LoVo (cell line): Measurements from ENCODE around the gene CTXN3.
A peak's percentile ranks its signal among the peaks of the same experiment; 100 is the strongest.

Experiments used
- DNase-seq: peaks from one replicate; pipeline ENCODE4 v3.0.0-alpha.2; 2016; ENCODE audit warnings: low spot score

CTXN3 gene

DNA sequence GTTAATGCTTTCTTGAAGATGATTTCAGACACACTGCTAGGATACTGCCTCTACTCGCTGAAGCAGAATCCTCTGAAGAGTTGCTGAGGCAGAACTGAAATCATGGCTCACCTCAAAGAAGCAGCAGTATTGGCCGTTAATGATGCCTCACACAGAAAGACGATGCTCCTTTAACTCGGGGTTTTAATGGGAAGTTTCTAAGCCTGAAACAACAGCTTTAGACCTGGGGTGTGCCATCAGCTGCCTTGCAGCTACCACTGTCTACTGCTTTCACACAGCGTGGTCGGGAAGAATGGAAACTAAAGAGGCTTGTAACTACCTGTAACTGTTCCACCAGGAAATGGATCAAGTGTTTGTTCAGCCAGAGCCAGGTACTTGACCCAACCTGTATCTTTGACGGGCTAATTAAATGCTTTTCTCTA, at the start of gene CTXN3:
Gene CTXN3 (plus strand): TSS at position 65 of the 422 bp plus-strand sequence. CDS start 8,440 bp downstream, outside the sequence.
- no peak for DNase-seq

DNA sequence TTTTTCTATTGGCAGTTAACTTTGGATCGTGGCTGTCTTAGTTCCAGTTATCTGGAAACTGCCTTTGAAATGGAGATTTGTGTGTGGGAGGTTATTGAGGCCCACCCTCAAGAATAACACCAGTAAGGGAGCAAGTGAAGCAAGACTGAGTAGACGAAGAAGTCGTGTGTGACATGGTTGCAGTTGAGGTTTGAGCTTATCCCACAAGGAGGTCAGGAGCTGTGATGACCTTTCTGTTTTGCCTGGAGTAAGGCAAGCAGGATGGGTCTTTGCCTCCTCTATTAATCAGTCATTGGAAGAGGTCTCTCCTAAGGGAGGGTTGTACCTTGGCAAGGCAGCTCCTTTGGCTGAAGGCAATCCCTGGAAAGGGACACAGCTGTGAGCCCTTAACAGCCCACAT, 49.6 kb upstream of the CTXN3 start:
- no peak for DNase-seq

DNA sequence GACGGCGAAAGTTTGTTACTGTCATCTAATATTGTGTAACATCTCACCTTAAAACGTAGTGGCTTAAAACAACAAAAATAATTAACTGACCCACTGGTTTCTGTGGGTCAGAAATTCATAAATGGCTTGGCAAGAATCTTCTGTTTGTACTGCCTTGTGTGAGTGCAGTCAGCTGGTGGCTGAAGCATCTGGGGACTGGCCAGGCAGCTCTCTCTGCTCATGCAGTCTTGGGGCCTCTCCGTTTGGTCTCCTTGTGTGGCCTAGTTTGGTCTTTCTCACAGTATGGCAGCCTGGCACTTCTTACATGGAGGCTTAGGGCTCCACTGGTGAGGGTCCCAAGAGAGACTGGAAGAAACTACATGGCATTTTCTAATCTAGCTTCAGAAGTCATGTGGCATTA, 49.0 kb upstream of the CTXN3 start:
- DNase-seq: no peak

DNA sequence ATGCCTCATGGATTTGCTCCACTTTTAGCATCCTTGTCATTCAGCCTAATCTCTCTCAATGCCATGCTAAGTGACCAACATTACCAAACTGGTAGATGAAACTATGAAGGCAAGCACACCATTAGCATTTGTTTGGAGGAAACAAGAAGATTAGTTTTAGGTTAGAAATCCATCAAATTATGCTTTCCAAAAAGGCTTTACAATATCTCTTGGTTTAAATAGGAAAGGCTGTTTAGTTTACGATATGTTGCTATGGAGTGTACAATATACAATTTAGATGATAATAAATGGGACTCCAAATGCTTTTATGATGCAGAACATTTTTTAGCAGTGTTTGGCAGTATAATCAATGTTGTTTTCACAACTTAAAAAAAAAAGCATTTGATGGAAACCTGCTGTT, 47.8 kb upstream of the CTXN3 start:
- DNase-seq: no peak

DNA sequence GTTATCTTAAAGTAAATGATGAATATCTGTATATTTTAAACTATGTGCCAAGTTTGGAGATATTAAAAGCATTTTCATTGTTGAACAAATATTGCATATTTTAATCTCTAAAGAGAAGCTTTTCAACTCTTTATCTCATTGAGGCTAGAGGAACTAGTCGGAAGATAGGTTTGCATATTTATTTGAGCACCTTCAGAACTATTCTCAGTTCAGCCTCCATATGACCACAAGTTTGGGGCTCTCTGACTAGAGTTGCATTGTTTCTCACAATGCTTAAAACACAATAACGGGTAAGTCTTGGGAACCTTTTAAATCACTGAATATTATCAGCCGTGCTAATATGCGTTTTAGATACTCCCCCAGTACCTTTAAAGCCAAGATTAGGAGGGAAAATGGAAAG, 47.3 kb upstream of the CTXN3 start:
- no peak for DNase-seq

DNA sequence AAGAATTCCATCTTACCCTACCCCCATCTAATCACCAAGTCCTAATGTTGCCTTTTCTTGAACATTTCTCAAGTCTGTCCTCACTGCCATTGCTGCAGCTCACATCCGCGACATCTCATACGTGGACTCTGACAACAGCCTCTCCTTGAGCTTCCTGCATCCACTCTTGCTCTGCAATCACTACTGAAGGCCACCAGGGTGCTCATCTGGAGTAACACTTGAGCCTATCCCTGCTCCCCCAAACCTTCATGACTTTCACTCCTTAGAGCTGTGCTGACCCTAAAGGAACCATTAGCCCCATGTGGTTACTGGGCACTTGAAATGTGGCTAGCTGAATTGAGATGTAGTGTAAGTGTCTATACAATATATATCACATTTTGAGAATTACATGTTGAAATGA, 46.4 kb upstream of the CTXN3 start:
- DNase-seq: no peak

DNA sequence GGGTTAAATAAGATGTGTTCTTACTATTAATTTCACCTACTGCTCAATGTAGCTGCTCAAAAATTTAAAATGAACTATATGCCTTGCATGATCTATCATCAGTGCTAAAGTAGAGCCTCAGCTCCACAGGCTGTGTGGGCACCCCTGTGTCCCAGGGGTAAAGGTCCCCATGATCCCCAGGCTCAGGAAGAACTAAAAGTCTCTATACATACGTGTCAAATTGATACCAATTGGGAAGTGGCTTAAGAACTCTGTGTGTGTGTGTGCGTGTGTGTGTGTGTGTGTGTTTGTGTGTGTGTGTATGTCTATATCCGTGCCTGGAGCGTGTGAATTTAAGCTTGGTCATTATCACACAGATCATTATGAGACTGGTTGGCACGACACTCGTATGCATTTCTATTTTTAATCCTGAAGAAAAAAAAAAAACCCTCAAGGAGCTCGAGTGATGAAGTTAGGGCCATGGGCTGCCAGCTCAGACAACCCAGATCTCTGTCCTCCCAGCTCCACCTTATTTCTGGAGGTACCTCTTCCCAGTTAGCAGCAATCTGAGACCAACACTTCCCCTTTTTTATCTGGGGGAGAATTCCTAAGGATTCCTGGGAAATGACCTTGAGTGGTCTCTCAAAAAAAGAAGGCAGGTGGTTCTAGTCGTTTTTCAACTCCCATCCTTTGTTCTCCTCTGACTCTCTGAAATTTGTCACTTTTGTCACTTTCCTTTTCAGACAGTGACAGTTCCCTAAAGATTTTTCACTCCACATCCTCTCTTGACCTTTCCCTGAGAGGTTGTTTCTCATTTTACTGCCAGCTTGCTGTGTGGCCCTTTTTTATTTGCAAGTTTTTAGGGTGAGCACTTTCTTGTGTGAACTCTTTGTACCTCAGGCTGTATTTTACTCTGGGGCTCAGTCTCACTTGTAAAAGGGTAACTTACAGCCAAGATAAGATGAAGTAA, 45.7 kb upstream of the CTXN3 start:
- DNase-seq: no peak

DNA sequence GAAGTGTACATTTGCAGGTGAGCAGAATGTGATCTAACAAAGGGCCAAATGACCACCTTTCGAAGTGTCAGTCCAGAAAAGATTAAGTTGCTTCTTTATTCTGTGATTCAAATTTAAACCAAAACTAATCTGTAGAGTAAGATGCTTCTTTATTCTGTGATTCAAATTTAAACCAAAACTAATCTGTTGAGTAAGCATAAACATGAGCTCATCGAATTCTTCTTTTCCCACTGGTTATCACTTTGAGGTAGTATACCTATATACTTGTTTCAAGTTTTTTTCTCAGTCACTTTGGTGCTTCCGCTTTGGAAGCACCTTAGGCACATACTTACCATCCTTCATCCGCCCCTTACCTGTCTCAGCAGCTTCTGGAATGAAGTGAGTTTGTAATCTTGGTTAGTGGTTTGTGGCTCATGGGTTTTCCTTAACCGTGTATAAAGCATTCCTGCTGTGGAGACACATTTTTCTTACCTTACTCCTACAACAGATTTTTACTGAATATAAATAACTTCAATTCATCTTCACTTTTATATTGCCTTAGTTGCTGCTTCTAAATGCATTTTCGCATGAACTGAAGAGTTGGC, 40.7 kb upstream of the CTXN3 start:
- no peak for DNase-seq

DNA sequence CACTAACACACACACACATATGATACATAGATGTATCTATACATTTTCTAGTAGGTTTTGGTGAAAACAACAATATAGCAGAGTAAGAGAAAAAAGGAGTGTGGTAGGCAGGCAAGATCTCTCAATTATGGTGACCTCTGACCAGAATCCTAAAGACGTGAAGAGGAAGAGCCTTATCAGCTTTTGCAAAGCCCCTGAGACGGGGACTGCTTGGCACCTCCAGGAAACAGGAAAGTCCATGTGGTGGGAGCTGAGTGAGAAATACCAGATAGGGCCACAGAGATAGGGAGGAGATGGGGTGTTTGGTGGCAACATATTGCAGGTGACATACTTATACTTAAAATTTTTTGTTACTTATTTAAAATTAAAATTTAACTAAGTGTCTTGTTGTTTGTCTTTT, 39.9 kb upstream of the CTXN3 start:
- DNase-seq: no peak

DNA sequence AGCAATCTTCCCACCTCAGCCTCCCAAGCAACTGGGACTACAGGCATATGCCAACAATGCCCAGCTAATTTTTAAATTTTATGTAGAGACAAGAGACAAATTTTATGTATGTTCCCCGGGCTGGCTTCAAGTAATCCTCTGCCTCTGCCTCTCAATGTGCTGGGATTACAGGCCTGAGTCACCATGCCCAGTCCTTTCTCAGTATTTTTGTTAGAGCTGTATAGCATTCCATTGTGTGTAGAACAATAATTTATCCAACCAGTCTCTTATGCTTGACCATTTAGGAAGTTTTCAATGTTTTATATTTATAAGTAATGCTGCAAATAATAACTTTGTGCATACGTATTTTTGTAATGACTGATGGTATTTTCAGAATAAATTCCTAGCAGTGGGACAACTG, 38.9 kb upstream of the CTXN3 start:
- no peak for DNase-seq

DNA sequence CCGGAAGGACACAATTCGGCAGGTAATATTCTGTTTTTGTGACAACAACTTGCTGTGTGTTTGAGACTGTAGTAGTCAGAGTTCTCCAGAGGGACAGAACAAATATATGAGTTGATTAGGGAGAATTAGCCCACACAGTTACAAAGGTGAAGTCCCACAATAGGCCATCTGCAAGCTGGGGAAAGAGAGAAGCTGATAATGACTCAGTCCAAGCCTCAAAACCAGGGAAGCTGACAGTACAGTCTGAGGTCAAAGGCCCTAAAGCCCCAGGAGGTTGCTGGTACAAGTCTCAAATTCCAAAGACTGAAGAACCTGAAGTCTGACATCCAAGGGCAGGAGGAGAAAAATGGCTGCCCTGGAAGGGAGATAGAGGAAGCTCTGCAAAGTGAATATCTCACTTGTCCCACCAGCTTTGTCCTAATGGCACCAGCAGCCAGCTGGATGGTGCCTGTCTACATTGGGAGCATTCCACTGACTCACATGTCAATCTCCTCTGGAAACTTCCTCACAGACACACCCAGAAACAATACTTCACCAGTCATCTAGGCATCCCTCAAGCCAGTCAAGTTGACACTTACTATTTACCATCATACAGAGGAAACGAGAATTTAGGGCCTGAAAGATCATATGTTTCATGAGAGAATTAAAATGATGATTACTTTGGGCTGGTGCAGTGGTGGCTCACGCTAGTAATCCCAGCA, 36.3 kb upstream of the CTXN3 start:
- no peak for DNase-seq

DNA sequence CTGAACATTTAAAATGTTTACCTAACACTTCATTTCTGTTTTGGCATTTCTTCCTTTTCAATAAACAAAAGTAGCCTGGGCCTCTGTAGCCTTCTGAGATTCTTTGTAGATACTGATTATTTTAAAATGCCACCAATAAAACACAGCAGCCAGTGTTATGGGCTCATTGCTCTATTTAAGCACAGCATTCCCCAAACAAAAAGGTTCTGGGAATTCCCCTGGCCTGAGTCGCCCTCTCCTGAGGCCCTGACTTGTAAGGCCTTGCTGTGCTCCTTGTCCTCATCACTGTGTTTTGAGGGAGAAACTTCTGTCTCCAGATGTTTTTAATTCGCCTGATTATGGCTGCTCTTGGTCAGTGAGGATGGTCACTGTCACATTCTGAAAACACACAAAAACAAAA, 33.0 kb upstream of the CTXN3 start:
- no peak for DNase-seq

DNA sequence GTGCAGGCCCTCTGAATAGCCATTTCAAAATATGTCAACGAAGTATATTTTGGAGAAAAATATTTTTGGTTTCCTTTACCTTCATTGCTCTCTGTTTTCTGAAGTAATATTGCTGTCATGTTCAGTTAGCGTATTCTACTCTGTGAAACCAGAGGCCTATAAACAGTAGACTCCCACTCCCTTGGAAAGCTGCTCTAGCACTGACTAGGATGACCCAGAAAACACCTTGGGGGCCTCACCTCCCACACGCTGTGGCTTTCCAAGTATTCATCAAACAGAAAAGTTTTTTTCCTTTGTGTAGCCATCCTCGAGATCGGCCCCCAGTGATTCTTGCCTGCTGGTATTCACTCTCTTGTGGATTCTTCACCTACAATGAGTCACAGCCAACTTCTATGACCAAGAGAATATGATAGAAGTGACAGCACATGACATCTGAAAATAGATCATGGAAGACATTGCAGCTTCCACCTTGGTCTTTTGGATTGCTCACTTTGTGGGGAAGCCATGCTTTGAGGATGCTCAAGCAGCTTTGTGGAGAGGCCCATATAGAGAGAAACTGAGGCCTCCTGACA, 28.9 kb upstream of the CTXN3 start:
- no peak for DNase-seq

DNA sequence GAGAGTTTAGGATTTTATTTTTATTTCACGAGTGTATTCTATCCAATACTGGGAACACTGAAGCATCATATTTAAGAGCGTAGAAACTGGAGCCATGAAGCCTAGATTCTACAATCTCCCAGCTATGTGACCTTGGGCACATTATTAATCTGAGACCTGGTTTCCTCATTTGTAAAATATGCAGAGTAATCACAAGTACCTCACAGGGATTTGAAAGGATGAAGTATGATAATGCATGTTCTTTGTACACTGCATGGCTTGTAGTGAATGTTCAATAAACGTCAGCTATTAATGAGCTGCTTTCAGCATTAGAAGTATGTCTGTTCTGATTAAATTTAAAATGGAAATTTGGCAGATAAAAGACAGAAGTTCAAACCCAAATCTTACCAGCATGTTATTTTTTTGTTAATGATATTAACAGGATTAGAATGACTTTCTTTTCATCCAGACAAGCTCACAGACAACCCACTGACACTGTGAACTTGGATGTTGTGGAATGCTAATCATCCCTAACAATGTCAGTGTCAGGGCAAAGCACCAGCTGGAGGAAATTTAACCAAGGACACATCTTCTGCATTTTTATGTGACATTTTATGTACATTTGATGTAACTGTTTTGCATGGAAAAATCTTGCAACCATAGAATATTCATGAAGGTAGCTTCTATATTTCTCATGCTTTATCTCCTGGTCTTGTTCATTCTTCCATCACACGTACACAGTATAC, 27.1 kb upstream of the CTXN3 start:
- DNase-seq: no peak

DNA sequence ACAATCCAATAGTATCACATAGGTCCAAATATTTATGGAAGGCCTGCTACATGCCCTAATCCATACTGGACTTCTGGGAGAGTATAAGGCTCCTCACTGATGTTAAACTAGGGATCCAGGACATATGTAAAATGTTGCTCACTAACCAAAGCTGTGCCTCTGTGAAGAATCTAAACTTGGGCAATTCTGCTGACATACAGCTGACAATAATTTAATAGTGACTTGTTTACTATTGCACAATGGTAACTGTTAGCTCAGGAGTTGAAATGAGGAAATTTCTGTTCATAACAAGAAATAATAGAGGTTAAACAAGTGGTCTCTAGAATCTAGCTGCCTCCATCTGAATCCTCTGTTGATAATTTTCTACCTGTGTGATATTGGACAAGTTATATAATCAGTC, 14.9 kb upstream of the CTXN3 start:
- no peak for DNase-seq

DNA sequence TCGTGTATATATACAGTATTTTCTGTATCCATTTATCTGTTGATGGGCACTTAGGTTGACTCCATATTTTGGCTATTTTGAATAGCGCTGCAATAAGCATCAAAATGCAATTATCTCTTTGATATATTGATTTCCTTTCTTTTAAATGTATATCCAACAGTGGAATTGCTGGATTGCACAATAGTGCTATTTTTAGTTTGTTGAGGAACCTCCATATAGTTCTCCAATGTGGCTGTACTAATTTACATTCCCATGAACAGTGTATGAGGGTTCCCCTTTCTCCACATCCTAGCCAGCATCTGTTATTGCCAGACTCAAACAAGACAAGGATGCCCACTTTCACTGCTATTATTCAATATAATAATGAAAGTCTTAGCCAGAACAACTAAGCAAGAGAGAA, 9.1 kb upstream of the CTXN3 start:
- DNase-seq: no peak

DNA sequence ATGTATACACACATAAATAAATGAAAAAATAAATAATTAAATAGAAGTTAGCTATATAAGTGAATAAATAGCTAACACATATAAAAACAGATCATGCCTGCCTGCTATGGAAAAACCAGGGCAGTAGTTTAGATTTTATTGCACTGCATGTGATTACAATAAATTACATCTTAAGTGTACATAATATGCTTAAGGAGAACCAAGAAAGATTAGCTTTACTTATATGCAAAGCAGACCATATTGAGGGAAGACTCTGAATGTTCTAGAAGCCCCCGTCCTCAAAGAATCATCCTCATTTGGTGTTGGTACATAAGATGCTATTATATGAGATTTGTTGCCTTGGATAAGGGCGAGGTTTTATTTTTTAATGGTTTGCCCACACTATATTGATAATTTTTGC, 5.9 kb upstream of the CTXN3 start:
- DNase-seq: no peak

DNA sequence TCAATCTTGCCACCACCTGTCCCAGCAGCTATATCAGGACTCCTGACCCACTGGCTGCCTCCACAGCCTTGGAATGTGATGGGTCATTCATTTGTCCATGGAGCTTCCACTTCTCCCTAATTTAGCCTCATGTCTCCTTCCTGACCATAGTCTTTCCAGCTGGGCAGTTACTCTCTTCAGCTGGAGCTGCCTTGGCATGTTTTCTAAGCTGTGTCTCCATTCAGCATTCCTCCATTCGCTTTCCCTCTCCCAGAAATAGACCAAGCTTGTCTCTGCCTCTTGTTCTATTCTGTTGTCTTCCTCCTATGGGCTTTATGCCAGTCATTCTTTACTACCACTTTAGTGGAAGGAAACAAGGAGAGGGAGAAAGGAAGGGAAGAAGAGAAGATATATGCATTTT, 5.3 kb upstream of the CTXN3 start:
- no peak for DNase-seq

DNA sequence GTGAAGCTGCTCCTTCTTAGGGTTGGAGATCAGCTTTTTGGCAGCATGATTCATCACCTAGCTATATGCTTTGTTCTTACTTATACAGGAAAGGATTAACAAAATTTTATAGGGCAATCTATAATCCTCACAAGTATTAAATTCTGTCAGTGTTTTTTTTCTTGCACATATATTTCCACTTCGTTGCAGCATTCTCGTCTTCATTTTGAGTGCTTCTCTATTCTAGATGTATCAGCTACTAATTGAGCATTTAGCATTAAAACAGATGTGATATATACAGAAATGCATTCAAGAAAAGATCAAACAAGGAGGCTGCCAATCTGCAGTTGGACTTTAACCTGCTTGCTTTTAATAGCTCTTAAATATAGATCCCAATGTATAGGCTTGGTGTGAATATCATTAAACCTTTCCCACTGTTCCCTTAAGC, 3.6 kb upstream of the CTXN3 start:
- peak; percentile 49 for DNase-seq

DNA sequence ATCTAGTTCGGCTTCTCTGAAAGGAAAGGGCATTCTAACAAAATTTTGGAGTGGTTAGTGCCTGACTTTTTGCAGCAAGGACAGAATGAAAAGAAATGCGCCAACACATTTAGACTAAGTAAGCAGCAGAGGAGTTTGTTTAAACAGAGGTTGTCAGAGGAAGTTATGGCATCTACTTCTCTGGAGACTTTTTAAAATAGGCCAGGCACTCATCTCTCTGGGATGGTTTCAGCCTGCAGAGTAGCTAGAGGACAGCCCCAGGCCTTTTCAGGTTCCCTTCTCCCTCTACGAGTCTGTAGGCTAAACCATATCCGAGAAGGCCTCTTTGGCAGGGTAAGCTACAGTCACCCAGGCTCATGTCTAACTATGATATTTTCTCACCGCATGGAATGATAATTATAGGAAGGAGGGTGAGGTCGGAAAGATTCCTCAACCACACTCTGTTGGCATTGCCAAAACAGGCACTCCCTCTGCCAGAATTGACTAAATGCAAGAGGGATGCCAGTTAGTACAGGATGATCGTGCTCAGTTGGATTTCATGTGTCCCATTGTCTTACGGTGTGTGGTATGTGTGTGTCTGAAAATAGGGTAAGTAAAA, 1.4 kb upstream of the CTXN3 start:
- no peak for DNase-seq

DNA sequence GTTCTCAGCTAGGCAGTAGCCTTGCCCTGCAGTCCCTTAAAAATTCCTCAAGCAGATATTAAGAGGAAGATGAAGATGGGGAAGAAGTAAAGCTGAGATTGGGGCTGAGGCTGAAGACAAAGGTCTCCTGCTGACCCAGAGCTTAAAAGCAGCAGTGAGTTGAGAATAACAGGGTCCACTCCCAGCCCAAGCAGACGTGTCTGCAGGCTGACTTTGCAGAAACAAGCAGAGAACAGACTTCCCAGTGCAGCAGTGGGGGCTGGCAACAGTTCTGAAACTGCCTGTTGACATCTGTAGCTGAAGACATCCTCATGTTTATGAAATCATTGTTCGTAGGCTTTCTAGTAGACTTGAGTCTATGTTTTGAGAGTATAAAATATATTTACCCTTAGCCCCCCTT, 1.1 kb downstream of the CTXN3 start:
- no peak for DNase-seq

DNA sequence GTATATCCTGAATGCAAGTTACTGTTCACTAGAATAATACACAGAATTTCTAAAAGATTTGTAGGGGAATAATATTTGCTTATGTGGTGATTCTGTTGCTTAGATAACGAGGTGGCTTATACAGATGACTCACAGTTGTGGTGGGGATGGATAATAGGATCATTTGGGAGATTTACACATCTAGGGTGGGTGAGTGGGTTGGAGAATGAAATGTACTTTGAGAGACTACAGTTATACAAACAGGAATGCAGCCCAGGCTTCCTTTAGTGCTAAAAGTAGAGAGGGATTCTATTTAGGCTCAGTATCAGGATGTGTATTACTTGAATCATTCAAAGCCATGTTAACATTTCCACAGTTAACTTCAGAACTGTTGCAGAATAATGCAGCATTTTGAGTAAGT, 1.8 kb downstream of the CTXN3 start:
- DNase-seq: no peak
